Measurements from ENCODE around the gene SEMA5A.

The SEMA5A gene

GRCh38 chr5:9421884-9422283 is 124.0 kb downstream of the SEMA5A start:
- H3K27ac ChIP-seq (ENCODE audit: low read depth, low read length), result no peak overlapping the region
- peaks cover 2% of the 10 kb centered on the region for H3K4me1 ChIP-seq (ENCODE audit: control insufficient read depth, low read depth, low read length)
- H3K18ac ChIP-seq (ENCODE audit: low read length), result no peak overlapping the region
- H2BK120ac ChIP-seq (ENCODE audit: low read depth, low read length), result no peak overlapping the region
- H3K4ac ChIP-seq (ENCODE audit: low read depth, low read length), result no peak overlapping the region
- H4K8ac ChIP-seq (ENCODE audit: low read depth, low read length), result no peak overlapping the region
- no peak overlapping the region for H3K56ac ChIP-seq (ENCODE audit: low read length)
- no peak overlapping the region for H2BK15ac ChIP-seq (replicated peaks; ENCODE audit: low read depth)
- H2BK5ac ChIP-seq (ENCODE audit: low read length), result no peak overlapping the region
- no peak overlapping the region for H3K4me2 ChIP-seq (ENCODE audit: low read length)
- no peaks in the 10 kb centered on the region for H3K79me2 ChIP-seq (ENCODE audit: control insufficient read depth, insufficient read depth, low read length)
- no peak overlapping the region for H3K23ac ChIP-seq (ENCODE audit: low read length)
- no peak for DNase-seq
- H3K79me1 ChIP-seq (ENCODE audit: low read length), result peaks cover 5% of the 10 kb centered on the region
- no peak overlapping the region for H3K4me3 ChIP-seq (ENCODE audit: low read length)
- WGBS (ENCODE audit: extremely low coverage, insufficient coverage, low lambda C conversion rate), result no CpG with 5 or more reads among the region's 2 CpGs
- H2AK5ac ChIP-seq (ENCODE audit: low read length), result no peak overlapping the region
- H3K9ac ChIP-seq (ENCODE audit: low read length), result no peak overlapping the region
- H3K36me3 ChIP-seq (ENCODE audit: control insufficient read depth, insufficient read depth, low read length), result peaks cover 2% of the 10 kb centered on the region
- H3K27me3 ChIP-seq (ENCODE audit: insufficient read depth, low read length, poor library complexity), result no peaks in the 10 kb centered on the region
- H4K5ac ChIP-seq (ENCODE audit: low read length), result no peak overlapping the region

- Histone ChIP-seq H3K79me2 (ENCODE audit: control insufficient read depth, insufficient read depth, low read length) (no peaks in the 10 kb centered on the region), H3K23ac (ENCODE audit: low read length) (no peak overlapping the region), H2BK120ac (ENCODE audit: low read depth, low read length) (no peak overlapping the region), H3K27me3 (ENCODE audit: insufficient read depth, low read length, poor library complexity) (no peaks in the 10 kb centered on the region), H3K27ac (ENCODE audit: low read depth, low read length) (no peak overlapping the region), H2BK15ac (replicated peaks; ENCODE audit: low read depth) (no peak overlapping the region), H2AK5ac (ENCODE audit: low read length) (no peak overlapping the region), H3K56ac (ENCODE audit: low read length) (no peak overlapping the region), H3K79me1 (ENCODE audit: low read length) (peaks cover 5% of the 10 kb centered on the region), H3K4ac (ENCODE audit: low read depth, low read length) (no peak overlapping the region), H3K18ac (ENCODE audit: low read length) (no peak overlapping the region), H3K4me3 (ENCODE audit: low read length) (no peak overlapping the region), H3K4me1 (ENCODE audit: control insufficient read depth, low read depth, low read length) (peaks cover 2% of the 10 kb centered on the region), H3K36me3 (ENCODE audit: control insufficient read depth, insufficient read depth, low read length) (peaks cover 2% of the 10 kb centered on the region), H2BK5ac (ENCODE audit: low read length) (no peak overlapping the region), H3K4me2 (ENCODE audit: low read length) (no peak overlapping the region), H4K8ac (ENCODE audit: low read depth, low read length) (no peak overlapping the region), H3K9ac (ENCODE audit: low read length) (no peak overlapping the region), H4K5ac (ENCODE audit: low read length) (no peak overlapping the region)
- DNase-seq, result no peak
- WGBS (ENCODE audit: extremely low coverage, insufficient coverage, low lambda C conversion rate), result no CpG with 5 or more reads among the region's 5 CpGs
Measured at GRCh38 chr5:9419794-9420193, 126.1 kb downstream of the SEMA5A start.

GRCh38 chr5:9415566-9415965 is 130.3 kb downstream of the SEMA5A start:
- Histone ChIP-seq H3K4ac (ENCODE audit: low read depth, low read length) (no peak overlapping the region), H4K8ac (ENCODE audit: low read depth, low read length) (no peak overlapping the region), H3K79me1 (ENCODE audit: low read length) (peaks cover 3% of the 10 kb centered on the region), H3K79me2 (ENCODE audit: control insufficient read depth, insufficient read depth, low read length) (no peaks in the 10 kb centered on the region), H2AK5ac (ENCODE audit: low read length) (no peak overlapping the region), H3K9ac (ENCODE audit: low read length) (no peak overlapping the region), H2BK120ac (ENCODE audit: low read depth, low read length) (no peak overlapping the region), H3K27me3 (ENCODE audit: insufficient read depth, low read length, poor library complexity) (no peaks in the 10 kb centered on the region), H2BK15ac (replicated peaks; ENCODE audit: low read depth) (no peak overlapping the region), H3K56ac (ENCODE audit: low read length) (no peak overlapping the region), H3K36me3 (ENCODE audit: control insufficient read depth, insufficient read depth, low read length) (no peaks in the 10 kb centered on the region), H4K5ac (ENCODE audit: low read length) (no peak overlapping the region), H3K4me3 (ENCODE audit: low read length) (no peak overlapping the region), H3K18ac (ENCODE audit: low read length) (no peak overlapping the region), H3K23ac (ENCODE audit: low read length) (no peak overlapping the region), H3K4me1 (ENCODE audit: control insufficient read depth, low read depth, low read length) (no peaks in the 10 kb centered on the region), H3K27ac (ENCODE audit: low read depth, low read length) (no peak overlapping the region), H3K4me2 (ENCODE audit: low read length) (no peak overlapping the region), H2BK5ac (ENCODE audit: low read length) (no peak overlapping the region)
- no CpG with 5 or more reads among the region's 2 CpGs for WGBS (ENCODE audit: extremely low coverage, insufficient coverage, low lambda C conversion rate)
- no peak for DNase-seq

GRCh38 chr5:9415091-9415490 is 130.8 kb downstream of the SEMA5A start:
- H3K4me2 ChIP-seq (ENCODE audit: low read length), result no peak overlapping the region
- WGBS (ENCODE audit: extremely low coverage, insufficient coverage, low lambda C conversion rate), result no CpG with 5 or more reads among the region's 3 CpGs
- no peak overlapping the region for H3K18ac ChIP-seq (ENCODE audit: low read length)
- H3K27ac ChIP-seq (ENCODE audit: low read depth, low read length), result no peak overlapping the region
- peaks cover 3% of the 10 kb centered on the region for H3K79me1 ChIP-seq (ENCODE audit: low read length)
- H3K4ac ChIP-seq (ENCODE audit: low read depth, low read length), result no peak overlapping the region
- H2BK120ac ChIP-seq (ENCODE audit: low read depth, low read length), result no peak overlapping the region
- H3K56ac ChIP-seq (ENCODE audit: low read length), result no peak overlapping the region
- H2BK5ac ChIP-seq (ENCODE audit: low read length), result no peak overlapping the region
- H2BK15ac ChIP-seq (replicated peaks; ENCODE audit: low read depth), result no peak overlapping the region
- no peaks in the 10 kb centered on the region for H3K27me3 ChIP-seq (ENCODE audit: insufficient read depth, low read length, poor library complexity)
- no peaks in the 10 kb centered on the region for H3K79me2 ChIP-seq (ENCODE audit: control insufficient read depth, insufficient read depth, low read length)
- H3K4me3 ChIP-seq (ENCODE audit: low read length), result no peak overlapping the region
- no peak for DNase-seq
- no peaks in the 10 kb centered on the region for H3K4me1 ChIP-seq (ENCODE audit: control insufficient read depth, low read depth, low read length)
- H3K23ac ChIP-seq (ENCODE audit: low read length), result no peak overlapping the region
- H3K9ac ChIP-seq (ENCODE audit: low read length), result no peak overlapping the region
- H4K8ac ChIP-seq (ENCODE audit: low read depth, low read length), result no peak overlapping the region
- no peak overlapping the region for H4K5ac ChIP-seq (ENCODE audit: low read length)
- H2AK5ac ChIP-seq (ENCODE audit: low read length), result no peak overlapping the region
- H3K36me3 ChIP-seq (ENCODE audit: control insufficient read depth, insufficient read depth, low read length), result no peaks in the 10 kb centered on the region

GRCh38 chr5:9411142-9411541 is 134.7 kb downstream of the SEMA5A start:
- Histone ChIP-seq H3K4me1 (ENCODE audit: control insufficient read depth, low read depth, low read length) (no peaks in the 10 kb centered on the region), H3K4ac (ENCODE audit: low read depth, low read length) (no peak overlapping the region), H3K23ac (ENCODE audit: low read length) (no peak overlapping the region), H4K5ac (ENCODE audit: low read length) (no peak overlapping the region), H3K56ac (ENCODE audit: low read length) (no peak overlapping the region), H3K18ac (ENCODE audit: low read length) (no peak overlapping the region), H3K79me2 (ENCODE audit: control insufficient read depth, insufficient read depth, low read length) (no peaks in the 10 kb centered on the region), H2BK5ac (ENCODE audit: low read length) (no peak overlapping the region), H3K27me3 (ENCODE audit: insufficient read depth, low read length, poor library complexity) (no peaks in the 10 kb centered on the region), H3K27ac (ENCODE audit: low read depth, low read length) (no peak overlapping the region), H2BK120ac (ENCODE audit: low read depth, low read length) (no peak overlapping the region), H3K36me3 (ENCODE audit: control insufficient read depth, insufficient read depth, low read length) (no peaks in the 10 kb centered on the region), H3K4me2 (ENCODE audit: low read length) (no peak overlapping the region), H3K9ac (ENCODE audit: low read length) (no peak overlapping the region), H3K79me1 (ENCODE audit: low read length) (peaks cover 8% of the 10 kb centered on the region), H4K8ac (ENCODE audit: low read depth, low read length) (no peak overlapping the region), H2BK15ac (replicated peaks; ENCODE audit: low read depth) (no peak overlapping the region), H2AK5ac (ENCODE audit: low read length) (no peak overlapping the region), H3K4me3 (ENCODE audit: low read length) (no peak overlapping the region)
- DNase-seq, result no peak
- no CpG with 5 or more reads among the region's 4 CpGs for WGBS (ENCODE audit: extremely low coverage, insufficient coverage, low lambda C conversion rate)

GRCh38 chr5:9409413-9409960 is 136.4 kb downstream of the SEMA5A start:
- H3K4ac ChIP-seq (ENCODE audit: low read depth, low read length), result no peak overlapping the region
- no peak overlapping the region for H3K56ac ChIP-seq (ENCODE audit: low read length)
- peaks cover 13% of the 10 kb centered on the region for H3K79me1 ChIP-seq (ENCODE audit: low read length)
- H4K5ac ChIP-seq (ENCODE audit: low read length), result no peak overlapping the region
- H4K8ac ChIP-seq (ENCODE audit: low read depth, low read length), result no peak overlapping the region
- no peak overlapping the region for H2BK15ac ChIP-seq (replicated peaks; ENCODE audit: low read depth)
- H3K4me1 ChIP-seq (ENCODE audit: control insufficient read depth, low read depth, low read length), result no peaks in the 10 kb centered on the region
- no peaks in the 10 kb centered on the region for H3K36me3 ChIP-seq (ENCODE audit: control insufficient read depth, insufficient read depth, low read length)
- H3K27ac ChIP-seq (ENCODE audit: low read depth, low read length), result no peak overlapping the region
- no peak overlapping the region for H3K9ac ChIP-seq (ENCODE audit: low read length)
- WGBS (ENCODE audit: extremely low coverage, insufficient coverage, low lambda C conversion rate), result no CpG with 5 or more reads among the region's 10 CpGs
- no peak overlapping the region for H3K4me3 ChIP-seq (ENCODE audit: low read length)
- H3K27me3 ChIP-seq (ENCODE audit: insufficient read depth, low read length, poor library complexity), result no peaks in the 10 kb centered on the region
- no peak overlapping the region for H2BK120ac ChIP-seq (ENCODE audit: low read depth, low read length)
- no peak overlapping the region for H2BK5ac ChIP-seq (ENCODE audit: low read length)
- H3K23ac ChIP-seq (ENCODE audit: low read length), result no peak overlapping the region
- no peak overlapping the region for H3K18ac ChIP-seq (ENCODE audit: low read length)
- no peak overlapping the region for H3K4me2 ChIP-seq (ENCODE audit: low read length)
- no peak for DNase-seq
- H3K79me2 ChIP-seq (ENCODE audit: control insufficient read depth, insufficient read depth, low read length), result no peaks in the 10 kb centered on the region
- H2AK5ac ChIP-seq (ENCODE audit: low read length), result no peak overlapping the region
